Activated effector memory CD4-positive, alpha-beta T cell treated with Interleukin-2 at 50 U/mL for 16 hours (primary cell): ENCODE data around the gene HEG1.
A peak's percentile ranks its signal among the peaks of the same experiment; 100 is the strongest.

Experiments
- DNase-seq: peaks from one replicate; pipeline ENCODE4 v3.0.0-alpha.2; 2020

HEG1 gene

GRCh38 chr3:124937049-124937448, 118.7 kb downstream of the HEG1 start:
- DNase-seq: no peak

GRCh38 chr3:124935794-124936542, 119.8 kb downstream of the HEG1 start:
- no peak for DNase-seq

GRCh38 chr3:124935264-124935663, 120.5 kb downstream of the HEG1 start:
- no peak for DNase-seq

- DNase-seq: no peak
Measured at GRCh38 chr3:124934577-124934976, 121.2 kb downstream of the HEG1 start, which contains the start of gene MUC13. TSS of gene MUC13 (minus strand) at chr3:124934751. CDS start at chr3:124934712, 39 bp downstream.

- peak; percentile 35 for DNase-seq
Measured at GRCh38 chr3:124928333-124929202, 127.2 kb downstream of the HEG1 start.

- DNase-seq: no peak
Measured at GRCh38 chr3:124927574-124928045, 128.2 kb downstream of the HEG1 start.

- DNase-seq: no peak
Measured at GRCh38 chr3:124926426-124927101, 129.2 kb downstream of the HEG1 start.

- DNase-seq: no peak
Measured at GRCh38 chr3:124924741-124925140, 131.1 kb downstream of the HEG1 start.

- DNase-seq: no peak
Measured at GRCh38 chr3:124923833-124924232, 132.0 kb downstream of the HEG1 start.

- DNase-seq: no peak
Measured at GRCh38 chr3:124920718-124921117, 135.1 kb downstream of the HEG1 start.

- no peak for DNase-seq
Measured at GRCh38 chr3:124919756-124920155, 136.0 kb downstream of the HEG1 start.

- DNase-seq: no peak
Measured at GRCh38 chr3:124918524-124918923, 137.3 kb downstream of the HEG1 start.

GRCh38 chr3:124916837-124917409, 138.9 kb downstream of the HEG1 start:
- DNase-seq: no peak
